CD14-positive monocyte (primary cell): ENCODE measurements around the gene ASH1L. TPM values are rescaled to one million over a fixed set of nuclear protein-coding genes. Genes with fewer than 3 reads are reported as not detected.

Source experiments
- DNase-seq, 3 donors: peaks; one replicate each; pipeline ENCODE4 v3.0.0-alpha.2; 2011 to 2022
- H2AFZ ChIP-seq: 2 replicates; pipeline ENCODE4 v1.6.0; 2012; ENCODE audit warnings: mild to moderate bottlenecking, low read depth, low read length, inconsistent platforms; ENCODE audit not compliant: insufficient read depth, poor library complexity, severe bottlenecking
- H3K27ac ChIP-seq, 2 donors: 1 replicate in 1 of 2; 2 replicates in 1 of 2; pipeline ENCODE4 v1.5.1; 2012 to 2013; ENCODE audit warnings: low read length in 2 of 2, control low read depth in 1 of 2, inconsistent platforms in 1 of 2, low read depth in 1 of 2, mild to moderate bottlenecking in 1 of 2
- H3K27me3 ChIP-seq, 2 donors: one replicate each; pipeline versions ENCODE4 v1.6.0 to v1.6.1; 2011 to 2013; ENCODE audit warnings: low read length in 2 of 2; ENCODE audit not compliant: control insufficient read depth in 2 of 2, insufficient read depth in 2 of 2
- H3K36me3 ChIP-seq, 2 donors: replicated peaks in 1 of 2; 1 replicate in 1 of 2; 2 replicates in 1 of 2; pipeline versions ENCODE4 v1.5.1 to v1.6.1; 2012 to 2013; ENCODE audit warnings: low read length in 2 of 2, control low read depth in 1 of 2, inconsistent platforms in 1 of 2, mild to moderate bottlenecking in 1 of 2; ENCODE audit not compliant: insufficient read depth in 2 of 2, control insufficient read depth in 1 of 2
- H3K4me1 ChIP-seq, 2 donors: 1 replicate in 1 of 2; 2 replicates in 1 of 2; pipeline versions ENCODE4 v1.5.1 to v1.6.1; 2012 to 2013; ENCODE audit warnings: low read length in 2 of 2, control low read depth in 1 of 2, inconsistent platforms in 1 of 2, mild to moderate bottlenecking in 1 of 2, moderate library complexity in 1 of 2; ENCODE audit not compliant: insufficient read depth in 2 of 2, control insufficient read depth in 1 of 2
- H3K4me2 ChIP-seq: replicated peaks from 2 replicates; pipeline ENCODE3; 2012; ENCODE audit warnings: low read length, moderate library complexity, mild to moderate bottlenecking; ENCODE audit not compliant: poor library complexity, severe bottlenecking; ENCODE audit errors: extremely low read depth
- H3K4me3 ChIP-seq, 3 experiments: fragments of 200-600 bp in 1 of 3; sonication (generic) in 1 of 3; replicated peaks in 1 of 3; 1 replicate in 2 of 3; 2 replicates in 1 of 3; pipeline ENCODE4 v1.5.1; 2011 to 2013; ENCODE audit warnings: low read length in 3 of 3, mild to moderate bottlenecking in 3 of 3, control low read depth in 2 of 3, low read depth in 2 of 3, inconsistent platforms in 1 of 3, moderate library complexity in 1 of 3
- H3K79me2 ChIP-seq: 2 replicates; pipeline ENCODE4 v1.6.0; 2012; ENCODE audit warnings: mild to moderate bottlenecking, control low read depth, inconsistent platforms, low read length, moderate library complexity; ENCODE audit not compliant: insufficient read depth
- H3K9ac ChIP-seq: 2 replicates; pipeline ENCODE4 v1.6.0; 2017; ENCODE audit warnings: low read length, mild to moderate bottlenecking; ENCODE audit not compliant: insufficient read depth, poor library complexity, severe bottlenecking
- H3K9me3 ChIP-seq, 2 donors: replicated peaks in 1 of 2; 1 replicate in 1 of 2; 2 replicates in 1 of 2; pipeline versions ENCODE4 v1.5.1 to v1.6.1; 2012 to 2013; ENCODE audit warnings: low read length in 2 of 2, control low read depth in 1 of 2; ENCODE audit not compliant: control insufficient read depth in 1 of 2, insufficient read depth in 1 of 2
- H4K20me1 ChIP-seq: 2 replicates; pipeline ENCODE4 v1.6.0; 2012; ENCODE audit warnings: mild to moderate bottlenecking, low read length, control low read depth, moderate library complexity; ENCODE audit not compliant: insufficient read depth
- H3K27ac Mint-ChIP-seq, 7 donors: one replicate each; pipeline ENCODE4 v1.8.0; 2020; ENCODE audit warnings: mild to moderate bottlenecking in 7 of 7, mixed read lengths in 7 of 7, moderate library complexity in 6 of 7, inconsistent platforms in 2 of 7
- H3K27me3 Mint-ChIP-seq, 3 donors: one replicate each; pipeline ENCODE4 v1.8.0; 2021 to 2022; ENCODE audit warnings: low read depth in 3 of 3, mild to moderate bottlenecking in 3 of 3, mixed read lengths in 3 of 3, moderate library complexity in 3 of 3, inconsistent platforms in 1 of 3
- H3K36me3 Mint-ChIP-seq, 2 donors: one replicate each; pipeline ENCODE4 v1.8.0; 2020; ENCODE audit warnings: mixed read lengths in 2 of 2, inconsistent platforms in 1 of 2, mild to moderate bottlenecking in 1 of 2
- H3K4me1 Mint-ChIP-seq: one replicate; pipeline ENCODE4 v1.8.0; 2020; ENCODE audit warnings: mild to moderate bottlenecking, mixed read lengths
- H3K4me3 Mint-ChIP-seq, 2 donors: one replicate each; pipeline ENCODE4 v1.8.0; 2020; ENCODE audit warnings: mild to moderate bottlenecking in 2 of 2, mixed read lengths in 2 of 2, moderate library complexity in 1 of 2
- H3K9me3 Mint-ChIP-seq, 7 donors: one replicate each; pipeline ENCODE4 v1.8.0; 2020 to 2022; ENCODE audit warnings: mixed read lengths in 7 of 7, mild to moderate bottlenecking in 6 of 7, moderate library complexity in 6 of 7, inconsistent platforms in 2 of 7
- WGBS: methylation state at CpG from one replicate; pipeline ENCODE4 v1.1.5; 2013; ENCODE audit warnings: missing lambda C conversion rate; ENCODE audit not compliant: insufficient coverage; 5-methylcytosine and 5-hydroxymethylcytosine counted together
- intact Hi-C, 2 donors: fragments of 100-400 bp; cut with micrococcal nuclease; formaldehyde crosslinking; loops; one replicate each; pipeline versions ENCODE4 v1.15.0 to v1.15.1; 2023
- polyA plus RNA-seq, 3 donors: library from polyadenylated mRNA; depleted of rRNA in 1 of 3; unstranded in 2 of 3; stranded (reverse) in 1 of 3; fragments of 300-500 nt in 2 of 3; fragments of >200 nt in 1 of 3; fragmentation: Illumina TruSeq in 2 of 3; gene quantifications; 1 replicate in 2 of 3; 2 replicates in 1 of 3; pipeline ENCODE4 v1.2.3, GENCODE V29; 2012 to 2021
- TF ChIP-seq, protein P1 (sequence below): fragments of 200-600 bp; IDR thresholded peaks from one replicate; pipeline ENCODE4 v1.8.0; 2022; ENCODE audit warnings: antibody characterized with exemption, mild to moderate bottlenecking

ASH1L gene
- polyA plus RNA-seq, 3 donors = 2.7 to 21.5 (median 5.6) TPM

GRCh38 chr1:155379180-155379579 lies 183.4 kb downstream of the ASH1L start:
- intact Hi-C loops = no loop called here
- WGBS = 100% methylated on average over 1 of the region's 3 CpGs
- H3K27me3 Mint-ChIP-seq = no peaks in the 10 kb centered on the region

GRCh38 chr1:155360051-155360450 lies 202.6 kb downstream of the ASH1L start:
- H3K4me3 Mint-ChIP-seq = no peak overlapping the region
- DNase-seq = no peak
- H3K79me2 ChIP-seq = no peaks in the 10 kb centered on the region
- no peak overlapping the region for H3K4me2 ChIP-seq
- TF ChIP-seq, protein P1, sequence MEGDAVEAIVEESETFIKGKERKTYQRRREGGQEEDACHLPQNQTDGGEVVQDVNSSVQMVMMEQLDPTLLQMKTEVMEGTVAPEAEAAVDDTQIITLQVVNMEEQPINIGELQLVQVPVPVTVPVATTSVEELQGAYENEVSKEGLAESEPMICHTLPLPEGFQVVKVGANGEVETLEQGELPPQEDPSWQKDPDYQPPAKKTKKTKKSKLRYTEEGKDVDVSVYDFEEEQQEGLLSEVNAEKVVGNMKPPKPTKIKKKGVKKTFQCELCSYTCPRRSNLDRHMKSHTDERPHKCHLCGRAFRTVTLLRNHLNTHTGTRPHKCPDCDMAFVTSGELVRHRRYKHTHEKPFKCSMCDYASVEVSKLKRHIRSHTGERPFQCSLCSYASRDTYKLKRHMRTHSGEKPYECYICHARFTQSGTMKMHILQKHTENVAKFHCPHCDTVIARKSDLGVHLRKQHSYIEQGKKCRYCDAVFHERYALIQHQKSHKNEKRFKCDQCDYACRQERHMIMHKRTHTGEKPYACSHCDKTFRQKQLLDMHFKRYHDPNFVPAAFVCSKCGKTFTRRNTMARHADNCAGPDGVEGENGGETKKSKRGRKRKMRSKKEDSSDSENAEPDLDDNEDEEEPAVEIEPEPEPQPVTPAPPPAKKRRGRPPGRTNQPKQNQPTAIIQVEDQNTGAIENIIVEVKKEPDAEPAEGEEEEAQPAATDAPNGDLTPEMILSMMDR = no peak
- H3K27me3 Mint-ChIP-seq = peaks cover 0 to 2% (median 0%) of the 10 kb centered on the region in 3 donors
- H3K27me3 ChIP-seq = no peaks in the 10 kb centered on the region
- no peaks in the 10 kb centered on the region for H3K9me3 Mint-ChIP-seq
- H3K36me3 Mint-ChIP-seq = peaks cover 53 to 89% of the 10 kb centered on the region in 2 donors
- H3K27ac ChIP-seq = no peak overlapping the region
- intact Hi-C loops = no loop called here
- peak overlapping the region in 1 of 7 donors; percentile 45 for H3K27ac Mint-ChIP-seq
- H2AFZ ChIP-seq = no peak overlapping the region
- H3K36me3 ChIP-seq = peaks cover 70 to 85% of the 10 kb centered on the region in 2 donors
- H3K9ac ChIP-seq = no peak overlapping the region
- WGBS = no CpG with 5 or more reads among the region's 1 CpG
- no peaks in the 10 kb centered on the region for H3K4me1 Mint-ChIP-seq
- H3K9me3 ChIP-seq = no peaks in the 10 kb centered on the region
- no peaks in the 10 kb centered on the region for H3K4me1 ChIP-seq
- H3K4me3 ChIP-seq = no peak overlapping the region
- H4K20me1 ChIP-seq = no peaks in the 10 kb centered on the region

More at GRCh38 chr1:155379180-155379579, 183.4 kb downstream of the ASH1L start:
- Histone ChIP-seq H3K79me2 (no peaks in the 10 kb centered on the region), H3K9ac (no peak overlapping the region), H4K20me1 (peaks cover 4% of the 10 kb centered on the region), H3K4me1 (no peaks in the 10 kb centered on the region), H3K4me2 (no peak overlapping the region), H3K27ac (no peak overlapping the region), H2AFZ (no peak overlapping the region), H3K36me3 (peaks cover 55 to 82% of the 10 kb centered on the region in 2 donors), H3K4me3 (no peak overlapping the region), H3K9me3 (no peaks in the 10 kb centered on the region), H3K27me3 (no peaks in the 10 kb centered on the region)
- Mint-ChIP-seq H3K36me3 (peaks cover 54 to 78% of the 10 kb centered on the region in 2 donors), H3K9me3 (no peaks in the 10 kb centered on the region), H3K27ac (no peak overlapping the region), H3K4me1 (peaks cover 7% of the 10 kb centered on the region), H3K4me3 (no peak overlapping the region)
- TF ChIP-seq, protein P1 = no peak
- no peak for DNase-seq
